K562 (cell line): ENCODE results near the gene MLLT11. TPM values are rescaled to one million over a fixed set of nuclear protein-coding genes. Genes with fewer than 3 reads are reported as not detected.
A peak's percentile ranks its signal among the peaks of the same experiment; 100 is the strongest.

ENCODE experiments used
- CBFA2T3 ChIP-seq: fragments of 450-650 bp; IDR thresholded peaks from 2 replicates; pipeline ENCODE4 v1.6.1; 2017
- CREB5 ChIP-seq: fragments of 250-450 bp; sonication (Bioruptor Pico); IDR thresholded peaks from 2 replicates; pipeline ENCODE4 v1.5.0; 2020; ENCODE audit warnings: mild to moderate bottlenecking
- DDX20 ChIP-seq: fragments of 450-650 bp; IDR thresholded peaks from 2 replicates; pipeline ENCODE4 v1.6.1; 2016; ENCODE audit warnings: missing genetic modification characterization, low read depth, mild to moderate bottlenecking, missing compliant biosample characterization, moderate library complexity
- HCFC1 ChIP-seq: IDR thresholded peaks from 2 replicates; pipeline ENCODE4 v1.6.1; 2012; ENCODE audit warnings: low read depth, low read length, improper control_type of control experiment
- L3MBTL2 ChIP-seq: fragments of 450-650 bp; IDR thresholded peaks from 2 replicates; pipeline ENCODE4 v1.6.1; 2016; ENCODE audit warnings: mild to moderate bottlenecking, moderate library complexity
- MAZ ChIP-seq, 2 experiments: fragments of 450-650 bp in 1 of 2; sonication (generic) in 1 of 2; formaldehyde crosslinking; IDR thresholded peaks in 1 of 2; conservative IDR thresholded peaks in 1 of 2; 2 replicates each; pipeline versions ENCODE4 v1.4.0 to v1.5.0; 2020; ENCODE audit warnings: mild to moderate bottlenecking in 1 of 2, missing genetic modification reagents in 1 of 2
- MYC ChIP-seq, 2 experiments: fragments of 250-450 bp in 1 of 2; sonication (Bioruptor Pico) in 1 of 2; IDR thresholded peaks; 2 replicates each; pipeline versions ENCODE4 v1.5.1 to v1.6.1; 2012 to 2021; ENCODE audit warnings: low read depth in 2 of 2, borderline replicate concordance in 1 of 2, improper control_type of control experiment in 1 of 2, low read length in 1 of 2, mild to moderate bottlenecking in 1 of 2, moderate library complexity in 1 of 2
- NEUROD1 ChIP-seq: fragments of 150-350 bp; IDR thresholded peaks from 2 replicates; pipeline ENCODE4 v1.6.1; 2014; ENCODE audit warnings: borderline replicate concordance, low read length, low read depth; ENCODE audit not compliant: partially characterized antibody
- PYGO2 ChIP-seq: fragments of 450-650 bp; IDR thresholded peaks from 2 replicates; pipeline ENCODE4 v1.6.1; 2016; ENCODE audit warnings: mild to moderate bottlenecking, missing genetic modification characterization, moderate library complexity, missing compliant biosample characterization
- RAD51 ChIP-seq: fragments of 450-650 bp; IDR thresholded peaks from 2 replicates; pipeline ENCODE4 v1.7.1; 2016; ENCODE audit warnings: low read depth, mild to moderate bottlenecking, borderline replicate concordance
- RBM22 ChIP-seq: fragments of 200-400 bp; formaldehyde crosslinking; IDR thresholded peaks from 2 replicates; pipeline ENCODE4 v1.6.1; 2018; ENCODE audit warnings: low read length, low read depth; ENCODE audit not compliant: poor library complexity, severe bottlenecking
- RNF219 ChIP-seq: fragments of 250-450 bp; sonication (Bioruptor Pico); IDR thresholded peaks from 2 replicates; pipeline ENCODE4 v1.5.0; 2022; ENCODE audit warnings: mild to moderate bottlenecking
- TBP ChIP-seq: optimal IDR thresholded peaks from 2 replicates; pipeline ENCODE3; 2011; ENCODE audit warnings: low read depth, low read length, improper control_type of control experiment
- TFAP4 ChIP-seq: sonication (generic); formaldehyde crosslinking; IDR thresholded peaks from 2 replicates; pipeline ENCODE4 v1.8.0; 2022; ENCODE audit warnings: missing genetic modification reagents, mild to moderate bottlenecking, moderate library complexity, borderline replicate concordance
- ZBTB9 ChIP-seq: fragments of 450-650 bp; formaldehyde crosslinking; IDR thresholded peaks from 2 replicates; pipeline ENCODE4 v1.4.0; 2020; ENCODE audit warnings: mild to moderate bottlenecking, moderate library complexity
- ZNF174 ChIP-seq: fragments of 250-450 bp; sonication (Bioruptor Pico); IDR thresholded peaks from 2 replicates; pipeline ENCODE4 v1.4.0; 2020; ENCODE audit warnings: mild to moderate bottlenecking
- ZNF277 ChIP-seq: fragments of 250-450 bp; sonication (Bioruptor Pico); IDR thresholded peaks from 2 replicates; pipeline ENCODE4 v1.8.0; 2022; ENCODE audit warnings: inconsistent platforms, mild to moderate bottlenecking, moderate library complexity, borderline replicate concordance
- ZNF395 ChIP-seq: fragments of 200-800 bp; sonication (Bioruptor generic); IDR thresholded peaks from 2 replicates; pipeline ENCODE4 v1.6.1; 2017; ENCODE audit warnings: missing genetic modification characterization, missing compliant biosample characterization
- polyA plus RNA-seq, 8 experiments: library from polyadenylated mRNA; depleted of rRNA in 4 of 8; stranded (reverse) in 5 of 8; unstranded in 3 of 8; fragments of >200 nt; fragmentation: Nextera tagmentation in 2 of 8; fragmentation: Illumina TruSeq in 1 of 8; extraction: Ambion mirVana in 2 of 8; extraction: Trizol in 1 of 8; gene quantifications; 2 replicates each; pipeline versions ENCODE4 v1.2.1 to v1.2.3, GENCODE V29; 2011 to 2014; ENCODE audit warnings: inconsistent platforms in 1 of 8, missing spikeins in 1 of 8
- total RNA-seq, 7 experiments: library from RNA; depleted of rRNA in 6 of 7; stranded (reverse); fragments of >200 nt in 6 of 7; fragmentation: Illumina TruSeq in 2 of 7; extraction: Trizol in 2 of 7; gene quantifications; 2 replicates each; pipeline versions ENCODE4 v1.2.1 to v1.2.3, GENCODE V29; 2011 to 2021; ENCODE audit warnings: low replicate concordance in 1 of 7

The MLLT11 gene
- total and polyA plus RNA-seq, 9 of the 15 experiments (the other 6 are each of a cell fraction or from before 2014, with no cell fraction given), result 12.1 to 91.0 (median 22.0) TPM

- no peak for TF ChIP-seq ZNF395 (CRISPR knock-in tag)
- TF ChIP-seq RNF219 (CRISPR knock-in tag), result no peak
- TF ChIP-seq TBP, result peak; percentile 40
- TF ChIP-seq RBM22, result no peak
- no peak for TF ChIP-seq HCFC1
- TF ChIP-seq CBFA2T3, result peak; percentile 91
- TF ChIP-seq L3MBTL2, result no peak
- no peak for TF ChIP-seq ZNF277 (CRISPR knock-in tag)
- TF ChIP-seq TFAP4, result 0 out of 2 replicates have a peak, but pooled peaks have one; percentile 6
- TF ChIP-seq ZNF174 (CRISPR knock-in tag), result no peak
- TF ChIP-seq MYC (IDR thresholded peaks at IDR 0.05; ENCODE audit: low read depth, low read length), result peak; percentile 39; the same call in 1 of the 2 replicates
- no peak for TF ChIP-seq MYC (CRISPR knock-in tag; IDR thresholded peaks at IDR 0.05; ENCODE audit: borderline replicate concordance, low read depth)
- TF ChIP-seq RAD51, result no peak; the same call in 1 of the 2 replicates
- no peak for TF ChIP-seq CREB5 (CRISPR knock-in tag)
- no peak for TF ChIP-seq PYGO2 (tag)
- no peak for TF ChIP-seq MAZ (CRISPR knock-in tag; conservative IDR thresholded peaks at IDR 0.05 in 1 of 2, IDR thresholded peaks at IDR 0.05 in 1 of 2)
- TF ChIP-seq DDX20 (tag), result no peak
- TF ChIP-seq ZBTB9, result 0 out of 2 replicates have a peak, but pooled peaks have one; percentile 27
- no peak for TF ChIP-seq NEUROD1
Observed at GRCh38 chr1:151054971-151055547, 5.1 kb upstream of the MLLT11 start (continued).
